ENCODE results near the gene TMEM151B.

DNA sequence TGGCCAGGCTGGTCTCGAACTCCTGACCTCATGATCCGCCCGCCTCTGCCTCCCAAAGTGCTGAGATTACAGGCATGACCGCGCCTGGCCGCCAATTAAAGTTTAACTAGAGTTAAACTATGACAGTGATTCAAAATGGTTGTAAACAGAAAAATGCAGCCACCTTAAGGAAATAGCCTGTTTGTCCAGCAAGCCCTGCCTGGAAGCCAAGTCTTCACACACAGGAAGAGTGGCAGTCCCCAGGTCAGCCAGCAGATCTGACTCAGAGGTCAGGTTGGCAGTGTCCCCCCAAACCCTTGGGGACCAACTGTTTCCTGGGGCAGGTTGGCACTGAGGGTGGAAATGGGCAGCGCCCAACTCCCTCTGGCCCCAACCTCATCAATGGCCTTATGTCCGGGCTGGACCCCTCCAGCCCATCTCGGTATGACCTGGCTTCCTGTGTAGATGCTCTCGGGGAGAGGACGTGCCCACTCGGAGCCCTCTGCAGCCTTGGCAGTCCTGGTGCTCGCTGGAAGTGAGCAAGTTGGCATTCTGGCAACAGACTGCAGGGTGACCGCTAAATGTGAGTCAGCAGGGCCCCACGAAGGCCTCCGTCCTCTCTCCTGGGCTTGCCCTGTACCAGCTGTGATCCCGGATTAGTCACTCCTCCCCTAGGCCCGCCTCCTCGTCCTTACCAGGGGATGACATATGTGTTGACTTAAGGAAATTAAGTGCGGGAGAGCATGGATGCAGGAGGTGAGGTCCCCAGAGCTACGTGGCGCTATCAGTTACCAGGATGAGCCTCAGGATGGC lies 33.0 kb upstream of the TMEM151B start:
- TF ChIP-seq ZNF274 (IDR thresholded peaks at IDR 0.05; ENCODE audit: low read depth, low read length): no peak
- no peak for TF ChIP-seq YY1 (IDR thresholded peaks at IDR 0.05; ENCODE audit: insufficient read depth, insufficient read length)
- no peak for TF ChIP-seq SUZ12 (IDR thresholded peaks at IDR 0.05; ENCODE audit: extremely low read depth, insufficient read depth, insufficient read length)
